ENCODE data around the gene DBH.
A peak's percentile ranks its signal among the peaks of the same experiment; 100 is the strongest.

DBH gene

GRCh38 chr9:133694686-133695085 lies 58.5 kb downstream of the DBH start:
- H3K27me3 Mint-ChIP-seq = peaks cover 78% of the 10 kb centered on the region
- ATAC-seq = no peak
- H3K4me1 Mint-ChIP-seq = no peaks in the 10 kb centered on the region
- H3K4me3 Mint-ChIP-seq = no peak overlapping the region
- no peaks in the 10 kb centered on the region for H3K36me3 Mint-ChIP-seq
- no peak overlapping the region for H3K27ac Mint-ChIP-seq
- H3K9me3 Mint-ChIP-seq = no peaks in the 10 kb centered on the region

GRCh38 chr9:133696071-133696472 lies 59.9 kb downstream of the DBH start:
- Mint-ChIP-seq H3K4me3 (no peak overlapping the region), H3K36me3 (no peaks in the 10 kb centered on the region), H3K27me3 (peaks cover 86% of the 10 kb centered on the region), H3K9me3 (no peaks in the 10 kb centered on the region), H3K27ac (no peak overlapping the region), H3K4me1 (no peaks in the 10 kb centered on the region)
- ATAC-seq = no peak

- Mint-ChIP-seq H3K27ac (no peak overlapping the region), H3K4me3 (no peak overlapping the region), H3K4me1 (peaks cover 13% of the 10 kb centered on the region), H3K36me3 (no peaks in the 10 kb centered on the region), H3K9me3 (no peaks in the 10 kb centered on the region), H3K27me3 (peaks cover 81% of the 10 kb centered on the region)
- ATAC-seq = no peak
Observed at GRCh38 chr9:133699546-133699945, 63.4 kb downstream of the DBH start.

- no peak overlapping the region for H3K27ac Mint-ChIP-seq
- ATAC-seq = peak; percentile 34
- H3K9me3 Mint-ChIP-seq = no peaks in the 10 kb centered on the region
- H3K36me3 Mint-ChIP-seq = no peaks in the 10 kb centered on the region
- H3K4me1 Mint-ChIP-seq = peaks cover 13% of the 10 kb centered on the region
- H3K4me3 Mint-ChIP-seq = no peak overlapping the region
- H3K27me3 Mint-ChIP-seq = peaks cover 81% of the 10 kb centered on the region
Observed at GRCh38 chr9:133700819-133701320, 64.7 kb downstream of the DBH start.

GRCh38 chr9:133701321-133701980 lies 65.3 kb downstream of the DBH start:
- Mint-ChIP-seq H3K27me3 (peaks cover 81% of the 10 kb centered on the region), H3K4me1 (peaks cover 13% of the 10 kb centered on the region), H3K9me3 (no peaks in the 10 kb centered on the region), H3K4me3 (no peak overlapping the region), H3K27ac (no peak overlapping the region), H3K36me3 (no peaks in the 10 kb centered on the region)
- peak; percentile 31 for ATAC-seq

GRCh38 chr9:133701981-133702797 lies 66.0 kb downstream of the DBH start:
- Mint-ChIP-seq H3K4me1 (peaks cover 18% of the 10 kb centered on the region), H3K4me3 (peak overlapping the region; percentile 49), H3K27me3 (peaks cover 74% of the 10 kb centered on the region), H3K27ac (no peak overlapping the region), H3K9me3 (no peaks in the 10 kb centered on the region), H3K36me3 (no peaks in the 10 kb centered on the region)
- peak; percentile 53 for ATAC-seq

GRCh38 chr9:133702798-133703590 lies 66.8 kb downstream of the DBH start:
- peaks cover 20% of the 10 kb centered on the region for H3K4me1 Mint-ChIP-seq
- H3K36me3 Mint-ChIP-seq = no peaks in the 10 kb centered on the region
- no peaks in the 10 kb centered on the region for H3K9me3 Mint-ChIP-seq
- H3K4me3 Mint-ChIP-seq = peak overlapping the region; percentile 49
- H3K27me3 Mint-ChIP-seq = peaks cover 67% of the 10 kb centered on the region
- ATAC-seq = no peak
- H3K27ac Mint-ChIP-seq = no peak overlapping the region

GRCh38 chr9:133703591-133704399 lies 67.6 kb downstream of the DBH start:
- no peaks in the 10 kb centered on the region for H3K36me3 Mint-ChIP-seq
- H3K4me1 Mint-ChIP-seq = peaks cover 20% of the 10 kb centered on the region
- no peak overlapping the region for H3K27ac Mint-ChIP-seq
- no peak for ATAC-seq
- H3K9me3 Mint-ChIP-seq = no peaks in the 10 kb centered on the region
- H3K27me3 Mint-ChIP-seq = peaks cover 62% of the 10 kb centered on the region
- no peak overlapping the region for H3K4me3 Mint-ChIP-seq

GRCh38 chr9:133704711-133705181 lies 68.6 kb downstream of the DBH start:
- no peak overlapping the region for H3K27ac Mint-ChIP-seq
- no peaks in the 10 kb centered on the region for H3K9me3 Mint-ChIP-seq
- ATAC-seq = no peak
- peaks cover 63% of the 10 kb centered on the region for H3K27me3 Mint-ChIP-seq
- H3K4me1 Mint-ChIP-seq = peaks cover 20% of the 10 kb centered on the region
- H3K4me3 Mint-ChIP-seq = no peak overlapping the region
- no peaks in the 10 kb centered on the region for H3K36me3 Mint-ChIP-seq

- ATAC-seq = no peak
- Mint-ChIP-seq H3K4me3 (no peak overlapping the region), H3K9me3 (no peaks in the 10 kb centered on the region), H3K27ac (no peak overlapping the region), H3K36me3 (no peaks in the 10 kb centered on the region), H3K27me3 (peaks cover 67% of the 10 kb centered on the region), H3K4me1 (peaks cover 20% of the 10 kb centered on the region)
Observed at GRCh38 chr9:133705576-133705975, 69.4 kb downstream of the DBH start.

GRCh38 chr9:133706307-133707050 lies 70.3 kb downstream of the DBH start:
- Mint-ChIP-seq H3K36me3 (no peaks in the 10 kb centered on the region), H3K4me3 (no peak overlapping the region), H3K9me3 (no peaks in the 10 kb centered on the region), H3K27ac (no peak overlapping the region), H3K4me1 (peaks cover 16% of the 10 kb centered on the region), H3K27me3 (peaks cover 62% of the 10 kb centered on the region)
- ATAC-seq = no peak

- no peak overlapping the region for H3K4me3 Mint-ChIP-seq
- no peaks in the 10 kb centered on the region for H3K36me3 Mint-ChIP-seq
- H3K27me3 Mint-ChIP-seq = peaks cover 59% of the 10 kb centered on the region
- no peaks in the 10 kb centered on the region for H3K9me3 Mint-ChIP-seq
- no peak overlapping the region for H3K27ac Mint-ChIP-seq
- peaks cover 12% of the 10 kb centered on the region for H3K4me1 Mint-ChIP-seq
- no peak for ATAC-seq
Observed at GRCh38 chr9:133707065-133707762, 71.1 kb downstream of the DBH start.

GRCh38 chr9:133707763-133708245 lies 71.6 kb downstream of the DBH start:
- Mint-ChIP-seq H3K4me3 (no peak overlapping the region), H3K27me3 (peaks cover 59% of the 10 kb centered on the region), H3K9me3 (no peaks in the 10 kb centered on the region), H3K4me1 (peaks cover 7% of the 10 kb centered on the region), H3K27ac (no peak overlapping the region), H3K36me3 (no peaks in the 10 kb centered on the region)
- no peak for ATAC-seq
